DND-41 (cell line): ENCODE measurements around the gene SIPA1L3.
"Not testable (repeated sequence)": the region's sequence is repeated elsewhere in the genome, so short reads cannot be mapped to it uniquely, and the experiment has no call there.

ENCODE experiments used
- ATAC-seq: fragments of 200-7000 bp; cut with Tn5 transposase; 3 replicates; pipeline ENCODE4 v1.9.1; 2021; ENCODE audit warnings: low read depth; ENCODE audit not compliant: insufficient read depth
- DNase-seq: peaks from one replicate; pipeline ENCODE4 v3.0.0-alpha.2; 2020
- H2AFZ ChIP-seq: 2 replicates; pipeline ENCODE4 v1.6.0; 2012; ENCODE audit warnings: low read depth, low read length
- H3K27ac ChIP-seq: 2 replicates; pipeline ENCODE4 v1.5.1; 2012; ENCODE audit warnings: low read length, inconsistent platforms
- H3K27me3 ChIP-seq: fragments of 200-600 bp; sonication (generic); 2 replicates; pipeline ENCODE4 v1.6.0; 2012; ENCODE audit warnings: low read length, mild to moderate bottlenecking, inconsistent platforms; ENCODE audit not compliant: insufficient read depth, poor library complexity
- H3K36me3 ChIP-seq: 2 replicates; pipeline ENCODE4 v1.5.1; 2012; ENCODE audit warnings: low read length, inconsistent platforms; ENCODE audit not compliant: insufficient read depth
- H3K4me1 ChIP-seq: 2 replicates; pipeline ENCODE4 v1.5.1; 2012; ENCODE audit warnings: mild to moderate bottlenecking, low read length; ENCODE audit not compliant: insufficient read depth
- H3K4me2 ChIP-seq: 2 replicates; pipeline ENCODE4 v1.6.0; 2012; ENCODE audit warnings: mild to moderate bottlenecking, moderate library complexity, low read length, inconsistent platforms; ENCODE audit not compliant: insufficient read depth
- H3K4me3 ChIP-seq, 2 experiments: fragments of 200-600 bp in 1 of 2; shearing (Covaris generic) in 1 of 2; 2 replicates each; pipeline ENCODE4 v1.5.1; 2012 to 2016; ENCODE audit warnings: inconsistent platforms in 2 of 2, low read length in 2 of 2, mild to moderate bottlenecking in 2 of 2, low read depth in 1 of 2, moderate library complexity in 1 of 2
- H3K79me2 ChIP-seq: 2 replicates; pipeline ENCODE4 v1.6.0; 2012; ENCODE audit warnings: low read length, inconsistent platforms; ENCODE audit not compliant: insufficient read depth
- H3K9ac ChIP-seq: 2 replicates; pipeline ENCODE4 v1.6.0; 2012; ENCODE audit warnings: low read depth, mild to moderate bottlenecking, inconsistent platforms, low read length, moderate library complexity
- H3K9me3 ChIP-seq: 2 replicates; pipeline ENCODE4 v1.5.1; 2012; ENCODE audit warnings: low read length, moderate library complexity, mild to moderate bottlenecking, inconsistent platforms; ENCODE audit not compliant: insufficient read depth, severe bottlenecking
- H4K20me1 ChIP-seq: 2 replicates; pipeline ENCODE4 v1.6.0; 2012; ENCODE audit warnings: low read length; ENCODE audit not compliant: insufficient read depth
- EZH2 ChIP-seq: IDR thresholded peaks from 3 replicates; pipeline ENCODE4 v1.6.1; 2012; ENCODE audit warnings: borderline replicate concordance, low read depth, mild to moderate bottlenecking, moderate library complexity, low read length, inconsistent platforms; ENCODE audit not compliant: severe bottlenecking
- TF ChIP-seq, protein P1 (sequence below): IDR thresholded peaks from 2 replicates; pipeline ENCODE4 v1.5.1; 2012; ENCODE audit warnings: borderline replicate concordance, low read length, moderate library complexity, mild to moderate bottlenecking; ENCODE audit not compliant: poor library complexity, severe bottlenecking; ENCODE audit errors: extremely low read depth

SIPA1L3 gene

DNA sequence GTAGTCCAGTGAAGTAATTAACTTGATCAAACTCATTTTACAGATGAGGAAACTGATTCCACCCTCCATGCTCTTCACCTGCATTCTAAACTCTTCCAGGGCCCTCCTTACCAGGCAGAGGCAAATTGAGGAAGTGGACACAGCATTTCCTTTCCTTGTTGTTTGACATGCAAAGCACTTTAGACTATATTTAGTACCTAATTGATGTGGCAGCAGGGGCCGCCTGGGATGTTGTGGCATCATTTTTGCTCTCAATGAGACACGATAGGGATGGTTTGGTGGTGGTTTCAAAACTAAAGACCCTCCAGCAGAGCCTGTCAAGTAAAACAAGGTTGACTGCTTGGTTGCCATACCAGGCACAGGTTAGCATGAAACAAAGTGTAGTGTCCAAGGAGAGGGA is 7.9 kb downstream of the SIPA1L3 start:
- H3K27me3 ChIP-seq: no peaks in the 10 kb centered on the region
- peaks cover 35% of the 10 kb centered on the region for H3K79me2 ChIP-seq
- no peaks in the 10 kb centered on the region for H3K9me3 ChIP-seq
- no peak overlapping the region for H3K9ac ChIP-seq
- ATAC-seq: no peak
- no peak overlapping the region for H3K4me2 ChIP-seq
- H3K4me1 ChIP-seq: peaks cover 3% of the 10 kb centered on the region; the same call in 1 of the 2 replicates
- no peak overlapping the region for H3K27ac ChIP-seq
- H3K36me3 ChIP-seq: no peaks in the 10 kb centered on the region; the same call in 1 of the 2 replicates
- no peak for DNase-seq
- no peak overlapping the region for H3K4me3 ChIP-seq
- H4K20me1 ChIP-seq: 0 out of 2 replicates have a peak, but pooled peaks cover 9% of the 10 kb centered on the region
- no peak overlapping the region for H2AFZ ChIP-seq
- TF ChIP-seq EZH2: no peak
- TF ChIP-seq, protein P1, sequence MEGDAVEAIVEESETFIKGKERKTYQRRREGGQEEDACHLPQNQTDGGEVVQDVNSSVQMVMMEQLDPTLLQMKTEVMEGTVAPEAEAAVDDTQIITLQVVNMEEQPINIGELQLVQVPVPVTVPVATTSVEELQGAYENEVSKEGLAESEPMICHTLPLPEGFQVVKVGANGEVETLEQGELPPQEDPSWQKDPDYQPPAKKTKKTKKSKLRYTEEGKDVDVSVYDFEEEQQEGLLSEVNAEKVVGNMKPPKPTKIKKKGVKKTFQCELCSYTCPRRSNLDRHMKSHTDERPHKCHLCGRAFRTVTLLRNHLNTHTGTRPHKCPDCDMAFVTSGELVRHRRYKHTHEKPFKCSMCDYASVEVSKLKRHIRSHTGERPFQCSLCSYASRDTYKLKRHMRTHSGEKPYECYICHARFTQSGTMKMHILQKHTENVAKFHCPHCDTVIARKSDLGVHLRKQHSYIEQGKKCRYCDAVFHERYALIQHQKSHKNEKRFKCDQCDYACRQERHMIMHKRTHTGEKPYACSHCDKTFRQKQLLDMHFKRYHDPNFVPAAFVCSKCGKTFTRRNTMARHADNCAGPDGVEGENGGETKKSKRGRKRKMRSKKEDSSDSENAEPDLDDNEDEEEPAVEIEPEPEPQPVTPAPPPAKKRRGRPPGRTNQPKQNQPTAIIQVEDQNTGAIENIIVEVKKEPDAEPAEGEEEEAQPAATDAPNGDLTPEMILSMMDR: no peak

DNA sequence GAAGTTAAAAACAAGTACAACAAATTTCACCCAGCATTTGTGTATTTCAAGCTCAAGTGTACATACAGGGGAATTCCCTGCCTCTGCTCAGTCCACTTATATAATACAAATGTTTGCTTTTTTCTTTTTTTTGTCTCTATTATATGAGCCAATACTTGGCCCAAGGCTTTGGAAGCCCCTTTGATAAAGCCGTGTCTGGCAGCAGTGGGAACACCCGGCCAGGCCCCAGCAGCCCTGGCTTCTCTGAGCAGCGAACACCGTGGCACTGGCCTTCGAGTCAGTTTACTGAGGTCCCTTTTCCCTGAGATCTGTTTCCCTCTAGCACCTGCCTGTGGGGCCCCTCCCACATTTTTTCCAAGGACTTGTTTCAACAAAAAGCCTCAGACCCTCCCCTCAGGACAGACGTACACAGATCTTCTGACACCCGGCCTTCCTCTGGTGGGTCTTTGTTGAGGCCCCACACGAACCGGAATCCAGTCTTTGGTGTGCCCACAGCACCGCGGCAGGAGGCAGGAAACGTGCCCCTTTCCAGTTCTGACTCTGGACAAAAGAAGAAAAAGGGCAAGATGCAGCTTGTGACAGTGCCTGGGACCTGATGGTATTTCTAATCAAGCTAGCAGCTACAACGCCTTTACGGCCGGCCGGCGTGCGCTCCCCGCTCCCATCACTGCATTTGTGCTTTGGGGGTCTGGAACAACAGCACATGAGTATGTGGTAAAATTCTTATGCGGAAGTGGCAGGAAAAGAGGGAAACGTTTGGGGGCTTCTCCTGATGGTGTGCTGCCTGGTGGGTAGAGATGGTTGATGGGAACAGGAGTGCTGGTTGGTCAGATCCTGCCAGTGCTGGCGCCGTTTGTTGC is 13.8 kb downstream of the SIPA1L3 start:
- Histone ChIP-seq H2AFZ (no peak overlapping the region), H3K9me3 (no peaks in the 10 kb centered on the region), H3K79me2 (peaks cover 20% of the 10 kb centered on the region; the same call in 1 of the 2 replicates)

DNA sequence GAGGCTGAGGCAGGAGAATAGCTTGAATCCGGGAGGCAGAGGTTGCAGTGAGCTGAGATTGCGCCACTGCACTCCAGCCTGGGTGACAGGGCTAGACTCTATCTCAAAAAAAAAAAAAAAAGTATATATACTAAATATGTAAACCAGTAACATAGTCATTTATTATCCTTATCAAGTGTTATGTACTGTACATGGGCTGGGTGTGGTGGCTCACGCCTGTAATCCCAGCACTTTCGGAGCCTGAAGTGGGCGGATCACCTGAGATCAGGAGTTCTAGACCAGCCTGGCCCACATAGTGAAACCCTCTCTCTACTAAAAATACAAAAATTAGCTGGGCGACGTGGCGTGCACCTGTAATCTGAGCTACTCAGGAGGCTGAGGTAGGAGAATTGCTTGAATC is 17.6 kb downstream of the SIPA1L3 start:
- not testable (repeated sequence) for H3K9ac ChIP-seq, H3K79me2 ChIP-seq, H3K27me3 ChIP-seq, H3K36me3 ChIP-seq, H3K27ac ChIP-seq, ATAC-seq, H3K4me3 ChIP-seq, H3K4me2 ChIP-seq, H4K20me1 ChIP-seq, DNase-seq, H3K4me1 ChIP-seq, H3K9me3 ChIP-seq, H2AFZ ChIP-seq

More for the DNA sequence above, 13.8 kb downstream of the SIPA1L3 start:
- Histone ChIP-seq H3K4me2 (no peak overlapping the region), H3K4me3 (no peak overlapping the region), H4K20me1 (0 out of 2 replicates have a peak, but pooled peaks cover 3% of the 10 kb centered on the region), H3K9ac (no peak overlapping the region), H3K27ac (no peak overlapping the region), H3K27me3 (no peaks in the 10 kb centered on the region), H3K36me3 (no peaks in the 10 kb centered on the region; the same call in 1 of the 2 replicates), H3K4me1 (no peaks in the 10 kb centered on the region)
- DNase-seq: no peak
- TF ChIP-seq EZH2: no peak
- TF ChIP-seq, protein P1: no peak
- ATAC-seq: no peak

DNA sequence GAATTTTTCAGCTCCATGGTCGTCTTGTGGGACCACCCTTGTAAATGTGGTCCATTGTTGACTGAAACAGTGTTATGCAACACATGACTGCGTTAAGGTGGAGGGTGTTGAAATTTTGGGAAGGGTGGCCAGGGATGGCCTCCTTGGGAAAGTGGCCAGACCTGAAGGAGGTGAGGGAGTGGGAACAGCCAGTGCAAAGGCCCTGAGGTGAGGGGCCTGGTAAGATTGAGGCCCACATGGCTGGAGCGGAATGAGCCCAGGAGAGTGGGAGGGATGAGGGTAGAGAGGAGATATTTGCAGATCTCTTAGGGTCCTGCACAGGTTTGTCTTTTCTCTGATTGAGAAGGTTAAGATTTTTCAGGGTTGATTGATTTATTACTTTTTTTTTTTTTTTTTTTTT is 18.2 kb downstream of the SIPA1L3 start:
- Histone ChIP-seq H2AFZ (no peak overlapping the region), H3K9me3 (no peaks in the 10 kb centered on the region), H3K36me3 (no peaks in the 10 kb centered on the region), H3K9ac (no peak overlapping the region), H3K4me1 (no peaks in the 10 kb centered on the region), H3K27me3 (no peaks in the 10 kb centered on the region), H3K4me2 (no peak overlapping the region), H3K4me3 (no peak overlapping the region), H3K27ac (no peak overlapping the region), H3K79me2 (peaks cover 5% of the 10 kb centered on the region; the same call in 1 of the 2 replicates), H4K20me1 (peaks cover 6% of the 10 kb centered on the region; the same call in 1 of the 2 replicates)
- DNase-seq: no peak
- ATAC-seq: no peak
- no peak for TF ChIP-seq EZH2
- TF ChIP-seq, protein P1: no peak
